ENCODE data around the gene RPL21.

DNA sequence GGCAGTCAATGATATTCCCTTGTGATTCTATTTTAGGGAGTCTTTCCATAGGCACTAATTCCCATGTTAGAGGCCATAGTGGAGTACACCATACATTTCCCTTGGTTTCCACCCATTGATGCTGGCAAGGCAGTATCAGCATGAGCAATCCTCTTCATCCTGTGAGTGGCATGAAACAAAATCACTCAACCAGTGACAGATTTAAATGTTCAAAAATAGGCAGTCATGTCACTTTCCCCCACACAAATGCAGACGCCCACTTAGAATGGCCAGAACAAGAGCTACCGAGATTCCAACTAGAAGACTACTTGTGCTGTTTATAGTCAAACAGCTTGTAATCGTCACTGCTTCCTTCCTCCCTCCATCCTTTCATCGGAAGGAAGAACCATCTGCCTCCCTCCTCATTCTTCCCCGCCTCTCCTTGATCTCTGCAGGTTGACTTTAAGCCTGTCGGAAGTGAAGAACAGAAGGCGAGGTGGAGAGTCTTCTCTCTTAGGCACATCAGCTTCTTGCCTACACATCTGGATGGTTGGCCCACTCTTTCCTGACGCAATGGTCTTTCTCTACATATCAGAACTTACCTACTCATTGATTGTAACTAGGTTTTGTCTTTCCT is 41.8 kb downstream of the RPL21 start:
- TF ChIP-seq EZH2phosphoT487 (IDR thresholded peaks at IDR 0.05; ENCODE audit: low read depth, severe bottlenecking, unreplicated experiment): no peak
- TF ChIP-seq, protein P1, sequence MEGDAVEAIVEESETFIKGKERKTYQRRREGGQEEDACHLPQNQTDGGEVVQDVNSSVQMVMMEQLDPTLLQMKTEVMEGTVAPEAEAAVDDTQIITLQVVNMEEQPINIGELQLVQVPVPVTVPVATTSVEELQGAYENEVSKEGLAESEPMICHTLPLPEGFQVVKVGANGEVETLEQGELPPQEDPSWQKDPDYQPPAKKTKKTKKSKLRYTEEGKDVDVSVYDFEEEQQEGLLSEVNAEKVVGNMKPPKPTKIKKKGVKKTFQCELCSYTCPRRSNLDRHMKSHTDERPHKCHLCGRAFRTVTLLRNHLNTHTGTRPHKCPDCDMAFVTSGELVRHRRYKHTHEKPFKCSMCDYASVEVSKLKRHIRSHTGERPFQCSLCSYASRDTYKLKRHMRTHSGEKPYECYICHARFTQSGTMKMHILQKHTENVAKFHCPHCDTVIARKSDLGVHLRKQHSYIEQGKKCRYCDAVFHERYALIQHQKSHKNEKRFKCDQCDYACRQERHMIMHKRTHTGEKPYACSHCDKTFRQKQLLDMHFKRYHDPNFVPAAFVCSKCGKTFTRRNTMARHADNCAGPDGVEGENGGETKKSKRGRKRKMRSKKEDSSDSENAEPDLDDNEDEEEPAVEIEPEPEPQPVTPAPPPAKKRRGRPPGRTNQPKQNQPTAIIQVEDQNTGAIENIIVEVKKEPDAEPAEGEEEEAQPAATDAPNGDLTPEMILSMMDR (IDR thresholded peaks at IDR 0.05; ENCODE audit: poor library complexity): no peak
